ENCODE measurements around the gene KRTAP2-2. TPM values are rescaled to one million over a fixed set of nuclear protein-coding genes. Genes with fewer than 3 reads are reported as not detected.

KRTAP2-2 gene
- polyA plus RNA-seq, 1 of the 3 experiments (the other 2 are of a cell fraction): not detected

- Histone ChIP-seq H4K20me1 (ENCODE audit: insufficient read depth) (no peaks in the 10 kb centered on the region), H3K9ac (no peak within 1 kb of the TSS), H3K9me2 (no peaks in the 10 kb centered on the region), H3K4me2 (peak within 1 kb of the TSS; percentile 51), H3K4me3 (ENCODE audit: low read depth in 2 of 2, low read length in 1 of 2) (no peak within 1 kb of the TSS), H3K36me3 (replicated peaks in 1 of 2; ENCODE audit: control insufficient read depth in 1 of 2, insufficient read depth in 2 of 2, low read length in 1 of 2) (no peaks in the 10 kb centered on the region), H3K27ac (ENCODE audit: low read depth in 2 of 2, low read length in 1 of 2) (peak within 1 kb of the TSS in 1 of 2 experiments; percentile 62; a peak in 3 of 4 replicates), H3K9me3 (no peaks in the 10 kb centered on the region), H3K27me3 (ENCODE audit: insufficient read depth) (no peaks in the 10 kb centered on the region), H2AFZ (ENCODE audit: low read depth) (no peak within 1 kb of the TSS), H3K79me2 (ENCODE audit: insufficient read depth) (no peaks in the 10 kb centered on the region), H3F3A (replicated peaks; ENCODE audit: insufficient read depth) (peaks cover 30% of the 10 kb centered on the region), H3K4me1 (ENCODE audit: control insufficient read depth in 1 of 2, insufficient read depth in 2 of 2, low read depth in 1 of 2, low read length in 1 of 2) (peaks cover 0 to 22% of the 10 kb centered on the region in 2 experiments; a peak in 2 of 4 replicates)
- 17% methylated on average over 6 of the region's 6 CpGs for WGBS (ENCODE audit: low lambda C conversion rate)
- POLR2A ChIA-PET: no interaction called here
- DNase-seq: no peak
- CTCF ChIA-PET: no interaction called here
- peak; percentile 52; the same call in 1 of the 2 replicates for TF ChIP-seq NFIC (IDR thresholded peaks at IDR 0.05; ENCODE audit: borderline replicate concordance)
- TF ChIP-seq GATA2 (CRISPR knock-in tag; IDR thresholded peaks at IDR 0.05): no peak
- TF ChIP-seq JUND (IDR thresholded peaks at IDR 0.05): peak; percentile 93
- no peak for TF ChIP-seq SMC3 (IDR thresholded peaks at IDR 0.05; ENCODE audit: low read depth, low read length)
- TF ChIP-seq IRF3 (IDR thresholded peaks at IDR 0.05; ENCODE audit: low read depth, low read length): no peak
- no peak for TF ChIP-seq RAD21 (IDR thresholded peaks at IDR 0.05; ENCODE audit: low read length)
- TF ChIP-seq RFX5 (IDR thresholded peaks at IDR 0.05; ENCODE audit: low read length): no peak
- TF ChIP-seq MEF2A (IDR thresholded peaks at IDR 0.05; ENCODE audit: borderline replicate concordance, low read depth): no peak
- TF ChIP-seq CHD2 (IDR thresholded peaks at IDR 0.05; ENCODE audit: low read length, partially characterized antibody): no peak
- TF ChIP-seq USF1 (IDR thresholded peaks at IDR 0.05; ENCODE audit: borderline replicate concordance, low read depth): no peak
- no peak for TF ChIP-seq FOXJ3 (CRISPR knock-in tag; IDR thresholded peaks at IDR 0.05)
- TF ChIP-seq EZH2phosphoT487 (IDR thresholded peaks at IDR 0.05; ENCODE audit: borderline replicate concordance, low read depth): no peak
- no peak for TF ChIP-seq ELF1 (IDR thresholded peaks at IDR 0.05)
- TF ChIP-seq SIN3A (IDR thresholded peaks at IDR 0.05; ENCODE audit: borderline replicate concordance, low read depth, low read length): no peak
- TF ChIP-seq YY1 (IDR thresholded peaks at IDR 0.05; ENCODE audit: low read depth): peak; percentile 58; the same call in 1 of the 2 replicates
- TF ChIP-seq CTCF (IDR thresholded peaks at IDR 0.05): no peak
- no peak; the same call in 1 of the 2 replicates for TF ChIP-seq TAF1 (IDR thresholded peaks at IDR 0.05; ENCODE audit: borderline replicate concordance, low read depth, low read length)
- peak; percentile 13; the same call in 1 of the 2 replicates for TF ChIP-seq RXRA (IDR thresholded peaks at IDR 0.05; ENCODE audit: borderline replicate concordance, low read depth)
- no peak for TF ChIP-seq FOXM1 (IDR thresholded peaks at IDR 0.05; ENCODE audit: low read depth)
- no peak for TF ChIP-seq MXI1 (IDR thresholded peaks at IDR 0.05; ENCODE audit: low read depth, low read length)
- peak; percentile 87 for TF ChIP-seq TCF12 (IDR thresholded peaks at IDR 0.05)
- TF ChIP-seq REST (IDR thresholded peaks at IDR 0.05; ENCODE audit: low read depth, low read length): no peak
- peak; percentile 95 for TF ChIP-seq FOSL2 (IDR thresholded peaks at IDR 0.05; ENCODE audit: borderline replicate concordance, low read depth)
- TF ChIP-seq GABPA (IDR thresholded peaks at IDR 0.05; ENCODE audit: low read depth): no peak
- TF ChIP-seq NRF1 (IDR thresholded peaks at IDR 0.05; ENCODE audit: low read depth, low read length): no peak
- TF ChIP-seq TEAD4 (IDR thresholded peaks at IDR 0.05; ENCODE audit: borderline replicate concordance, insufficient read depth): peak; percentile 94
- TF ChIP-seq USF2 (IDR thresholded peaks at IDR 0.05; ENCODE audit: borderline replicate concordance, low read depth, low read length): no peak
Observed at GRCh38 chr17:41060052-41060604, 5.1 kb upstream of the KRTAP2-2 start, which contains the start of gene KRTAP2-3. Gene KRTAP2-3, minus strand, starts transcription at chr17:41060114. Its CDS starts 64 bp downstream, at chr17:41060050.
